ENCODE data around the gene NUDT16L1.
A peak's percentile ranks its signal among the peaks of the same experiment; 100 is the strongest.

NUDT16L1 gene

GRCh38 chr16:4693296-4693955 lies at the start of gene NUDT16L1:
NUDT16L1 (plus strand) TSS chr16:4693562; CDS start chr16:4693727, 165 bp downstream.
- DNase-seq = peak; percentile 96 to 97

DNA sequence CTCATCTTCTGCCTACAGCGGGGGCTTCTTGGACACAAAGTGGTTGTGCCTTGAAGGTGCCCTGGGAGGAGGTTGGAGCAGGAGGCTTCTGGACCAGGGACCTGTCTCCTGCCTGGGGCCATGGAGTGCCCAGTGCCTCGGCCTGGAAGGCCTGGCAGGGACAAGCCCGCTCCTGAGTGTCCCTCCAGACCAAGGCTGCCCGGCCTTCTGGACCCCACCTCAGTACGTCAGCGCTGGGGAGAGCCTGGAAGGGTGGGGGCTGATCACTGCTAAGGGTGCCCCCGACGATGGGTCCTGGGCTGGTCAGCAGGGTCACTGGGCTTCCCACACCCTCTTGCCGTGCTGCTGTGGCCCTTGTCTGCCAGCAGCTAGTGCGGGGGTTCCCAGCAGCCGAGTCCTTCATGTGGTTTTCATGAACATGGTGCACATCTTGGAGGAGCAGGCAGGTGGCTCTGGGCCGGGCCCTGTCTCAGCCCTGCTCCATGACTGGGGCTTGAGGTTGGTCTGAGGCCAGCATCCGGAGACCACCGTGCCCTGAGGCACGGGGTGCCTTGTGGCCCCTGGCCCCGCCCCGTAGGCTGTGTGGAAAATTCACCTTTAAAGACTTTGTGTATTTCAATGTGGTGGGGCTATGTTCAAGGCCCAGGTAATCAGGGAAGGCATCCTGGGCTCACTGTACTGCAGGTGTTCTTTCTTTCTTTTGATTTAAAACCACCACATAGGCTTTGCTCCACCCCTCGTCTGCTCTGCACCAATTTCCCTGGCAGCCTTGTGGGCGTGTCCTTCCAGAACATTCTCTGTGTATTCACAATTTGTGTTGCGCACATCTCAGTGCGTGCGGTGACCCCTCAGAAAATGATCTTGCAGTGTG lies 46.4 kb upstream of the NUDT16L1 start:
- no peak for DNase-seq

- no peak for DNase-seq
These were observed 45.8 kb upstream of the NUDT16L1 start for GRCh38 chr16:4647644-4647980.

DNA sequence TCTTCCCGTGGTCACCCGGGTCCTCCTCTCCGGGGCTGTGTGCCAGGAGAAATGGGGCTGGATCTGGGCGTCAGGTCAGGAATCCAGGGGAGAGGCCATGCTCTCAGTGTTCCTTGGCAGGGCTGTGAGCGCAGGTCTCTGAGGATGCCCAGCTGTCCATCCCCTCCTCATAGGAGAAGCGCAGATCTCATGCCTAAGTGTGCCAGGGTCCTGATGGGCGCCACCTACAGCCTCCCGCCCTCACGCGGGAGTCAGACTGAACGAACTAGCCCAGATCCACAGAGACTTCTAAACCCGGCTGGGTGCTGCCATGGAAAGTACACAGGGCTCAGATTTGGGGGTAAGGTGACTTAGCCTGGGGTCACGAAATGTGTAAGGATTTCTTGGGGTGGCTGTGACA lies 44.4 kb upstream of the NUDT16L1 start:
- DNase-seq = no peak

- no peak for DNase-seq
These were observed 43.5 kb upstream of the NUDT16L1 start for GRCh38 chr16:4649744-4650442.

DNA sequence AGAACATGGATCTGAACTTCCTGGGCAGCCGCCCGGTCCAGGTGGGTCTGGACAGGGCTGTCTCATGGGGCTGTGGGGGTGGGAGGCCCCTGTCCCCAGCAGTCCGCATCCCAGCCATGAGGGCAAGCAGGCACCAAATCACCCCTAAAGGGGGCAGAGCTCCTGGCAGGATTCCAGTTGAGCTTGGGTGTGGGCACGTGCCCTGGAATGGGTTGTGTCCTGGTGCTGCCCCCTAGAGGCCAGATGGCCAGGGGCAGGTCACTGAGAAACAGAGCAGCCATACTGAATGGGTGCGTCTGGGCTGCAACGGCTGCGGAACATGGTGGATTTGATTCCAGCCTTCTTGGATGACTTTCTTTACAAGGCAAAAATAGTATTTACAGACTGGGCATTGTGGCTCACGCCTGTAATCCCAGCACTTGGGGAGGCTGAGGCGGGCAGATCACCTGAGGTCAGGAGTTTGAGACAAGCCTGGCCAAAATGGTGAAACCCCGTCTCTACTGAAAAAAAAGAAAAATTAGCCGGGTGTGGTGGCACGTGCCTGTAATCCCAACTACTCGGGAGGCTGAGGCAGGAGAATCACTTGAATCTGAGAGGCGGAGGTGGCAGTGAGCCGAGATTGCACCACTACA lies 42.8 kb upstream of the NUDT16L1 start:
- peak; percentile 70 to 74 for DNase-seq

- DNase-seq = no peak
These were observed 41.5 kb upstream of the NUDT16L1 start for GRCh38 chr16:4651827-4652226.

- no peak for DNase-seq
These were observed 40.8 kb upstream of the NUDT16L1 start for GRCh38 chr16:4652561-4652960.

- DNase-seq = no peak
These were observed 39.1 kb upstream of the NUDT16L1 start for GRCh38 chr16:4654011-4654963.

GRCh38 chr16:4654964-4655590 lies 38.3 kb upstream of the NUDT16L1 start:
- DNase-seq = no peak

DNA sequence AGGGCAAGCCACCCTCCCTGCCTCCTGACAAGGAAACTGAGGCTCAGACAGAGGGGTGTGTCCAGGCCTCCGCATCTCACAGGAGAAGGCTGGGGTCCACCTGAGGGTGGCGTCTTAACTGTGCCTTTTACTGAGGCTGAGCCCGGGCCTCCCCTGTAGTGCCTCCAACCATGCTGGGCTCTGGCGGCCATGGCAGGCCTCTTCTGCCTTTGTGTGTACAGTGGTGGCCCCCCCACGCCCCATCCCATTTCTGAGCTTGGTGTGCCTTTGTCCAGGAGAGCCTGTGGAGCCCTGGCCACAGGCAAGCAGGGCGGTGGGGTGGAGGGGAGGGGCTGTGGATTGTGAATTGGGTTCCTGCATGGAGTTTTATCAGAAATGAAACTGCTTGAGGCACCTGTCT lies 37.6 kb upstream of the NUDT16L1 start:
- no peak for DNase-seq

- DNase-seq = no peak
These were observed 37.1 kb upstream of the NUDT16L1 start for GRCh38 chr16:4656221-4656620.

DNA sequence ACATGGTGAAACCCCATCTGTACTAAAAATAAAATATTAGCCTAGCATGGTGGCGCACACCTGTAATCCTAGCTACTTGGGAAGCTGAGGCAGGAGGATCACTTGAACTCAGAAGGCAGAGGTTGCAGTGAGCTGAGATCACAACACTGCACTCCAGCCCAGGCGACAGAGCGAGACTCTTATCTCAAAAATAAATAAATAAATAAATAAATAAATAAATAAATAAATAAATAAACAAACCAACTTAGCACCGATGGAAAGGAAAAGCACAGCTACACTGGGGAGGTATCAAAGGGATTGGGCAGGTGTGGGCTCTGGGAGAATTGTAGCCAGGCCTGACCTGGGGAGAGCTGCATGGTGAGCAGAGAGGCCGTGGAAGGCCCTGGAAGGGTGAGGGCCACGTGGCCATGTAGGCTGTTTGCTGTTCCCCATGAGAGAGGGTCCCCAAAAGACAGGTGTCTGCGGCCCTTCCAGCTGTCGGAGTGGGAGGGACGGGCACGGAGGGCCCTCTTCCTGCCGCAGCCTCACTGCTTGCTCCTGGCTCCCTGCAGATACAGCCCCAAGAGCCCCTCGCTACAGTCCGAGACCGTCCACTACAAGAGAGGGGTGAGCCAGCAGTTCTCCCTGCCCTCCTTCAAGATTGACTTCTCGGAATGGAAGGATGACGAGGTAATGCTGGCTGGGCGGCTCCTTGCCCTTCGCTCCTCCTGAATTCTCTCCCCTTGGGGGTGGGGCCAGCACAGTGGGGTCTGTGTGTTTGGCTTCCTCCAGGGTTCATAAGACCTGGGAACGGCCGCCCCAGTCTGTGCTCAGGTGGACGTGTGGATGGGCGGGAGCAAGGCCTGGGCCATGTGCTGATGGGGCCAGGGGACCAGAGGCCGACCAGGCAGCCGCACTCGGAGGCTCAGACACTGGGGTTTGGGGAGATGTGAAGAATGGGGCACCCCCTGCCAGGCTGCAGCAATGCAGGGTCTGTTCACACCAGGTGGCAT lies 36.4 kb upstream of the NUDT16L1 start:
- no peak for DNase-seq

DNA sequence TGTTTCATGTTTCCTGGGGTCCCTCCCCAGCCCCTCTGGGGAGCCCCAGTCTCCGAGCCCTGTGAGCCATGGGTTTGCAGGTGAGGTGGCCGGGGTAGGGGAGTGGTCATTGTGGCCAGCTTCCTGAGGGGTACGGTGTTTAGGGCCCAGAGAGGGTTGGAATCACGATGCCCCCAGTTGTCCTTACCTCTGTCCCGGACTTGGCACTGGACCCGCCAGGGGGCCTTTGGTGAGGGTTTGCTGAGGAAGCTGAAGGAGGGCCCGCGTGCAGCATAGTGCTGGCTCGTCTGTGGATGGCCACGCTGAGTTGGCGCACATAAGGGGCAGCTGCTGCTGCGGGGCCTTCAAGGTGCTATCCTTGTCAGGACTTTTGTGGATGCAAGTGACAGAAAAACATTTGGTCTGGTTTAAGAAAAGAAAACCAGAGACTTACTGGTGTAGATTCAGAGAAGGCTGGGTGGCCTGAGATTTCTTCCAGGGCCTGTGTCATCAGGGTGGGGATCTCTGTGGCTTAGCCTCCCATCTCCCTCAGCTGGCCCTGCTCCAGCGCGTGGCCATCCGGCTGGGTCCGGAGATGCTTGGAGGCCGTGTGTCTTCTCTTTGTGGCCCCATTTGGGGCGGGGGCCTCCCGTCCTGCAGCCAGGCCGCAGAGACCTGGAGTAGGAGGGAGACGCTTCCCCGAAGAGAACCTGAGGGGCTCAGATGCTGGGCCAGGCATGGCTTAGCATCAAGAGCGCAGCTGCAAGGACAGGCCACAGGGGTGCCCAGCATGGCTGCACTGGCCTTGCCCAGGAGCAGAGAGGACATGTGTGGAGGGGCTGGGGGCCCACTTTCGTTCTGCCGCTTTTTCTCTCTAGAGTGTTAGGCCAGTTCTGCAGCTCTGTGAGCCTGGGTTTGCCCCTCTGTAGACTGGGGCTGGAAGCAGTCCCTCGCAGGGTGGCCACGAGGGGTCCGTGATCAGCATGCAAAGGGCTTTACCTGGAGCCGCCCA lies 33.7 kb upstream of the NUDT16L1 start:
- no peak for DNase-seq

DNA sequence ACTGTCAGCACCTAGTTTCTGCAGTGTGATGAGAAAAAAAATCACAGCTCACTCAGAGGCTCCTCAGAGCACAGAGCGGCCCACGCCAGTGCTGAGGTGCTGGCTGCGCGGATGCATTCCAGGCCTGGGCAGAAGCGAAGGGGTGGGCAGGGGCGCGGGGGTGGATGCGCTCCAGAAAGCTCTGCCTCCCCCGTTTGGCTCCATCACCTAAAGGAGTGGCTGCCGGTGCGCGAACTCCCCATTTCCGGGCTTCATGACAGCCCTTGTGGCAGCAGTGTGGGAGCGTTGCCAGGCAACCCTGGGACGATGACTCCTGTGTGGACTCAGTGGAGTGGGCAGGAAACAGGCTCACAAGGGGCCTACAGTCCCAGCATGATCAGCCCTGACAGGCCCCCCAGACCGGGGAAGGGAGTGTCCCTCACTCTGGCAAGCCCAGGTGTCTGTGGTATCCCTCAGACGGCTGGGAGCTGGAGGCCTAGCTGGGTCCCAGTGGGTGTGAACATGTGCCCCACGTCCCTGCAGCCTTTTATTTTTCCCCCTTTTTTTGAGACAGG lies 32.8 kb upstream of the NUDT16L1 start:
- peak; percentile 79 to 81 for DNase-seq

DNA sequence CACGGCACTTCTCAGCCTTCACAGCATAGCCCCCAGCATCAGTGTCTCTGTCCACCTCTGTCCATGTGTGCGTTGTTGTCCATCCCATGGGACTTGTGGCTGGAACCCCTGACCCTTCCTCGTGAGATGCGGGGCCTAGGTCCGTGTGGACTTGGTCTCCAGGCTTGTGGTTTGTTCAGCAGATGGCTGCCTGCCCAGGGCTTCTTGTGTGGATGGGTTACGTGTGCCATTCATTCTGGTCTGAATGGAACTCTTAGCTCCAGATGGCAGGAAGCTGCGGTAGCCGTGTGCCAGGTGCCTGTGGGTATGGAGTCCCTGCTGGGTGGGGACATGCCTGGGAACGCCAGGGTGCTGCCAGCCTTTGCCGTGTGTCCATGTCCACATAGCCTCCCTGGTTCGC lies 31.7 kb upstream of the NUDT16L1 start:
- no peak for DNase-seq

- no peak for DNase-seq
These were observed 29.9 kb upstream of the NUDT16L1 start for GRCh38 chr16:4663465-4663776.

DNA sequence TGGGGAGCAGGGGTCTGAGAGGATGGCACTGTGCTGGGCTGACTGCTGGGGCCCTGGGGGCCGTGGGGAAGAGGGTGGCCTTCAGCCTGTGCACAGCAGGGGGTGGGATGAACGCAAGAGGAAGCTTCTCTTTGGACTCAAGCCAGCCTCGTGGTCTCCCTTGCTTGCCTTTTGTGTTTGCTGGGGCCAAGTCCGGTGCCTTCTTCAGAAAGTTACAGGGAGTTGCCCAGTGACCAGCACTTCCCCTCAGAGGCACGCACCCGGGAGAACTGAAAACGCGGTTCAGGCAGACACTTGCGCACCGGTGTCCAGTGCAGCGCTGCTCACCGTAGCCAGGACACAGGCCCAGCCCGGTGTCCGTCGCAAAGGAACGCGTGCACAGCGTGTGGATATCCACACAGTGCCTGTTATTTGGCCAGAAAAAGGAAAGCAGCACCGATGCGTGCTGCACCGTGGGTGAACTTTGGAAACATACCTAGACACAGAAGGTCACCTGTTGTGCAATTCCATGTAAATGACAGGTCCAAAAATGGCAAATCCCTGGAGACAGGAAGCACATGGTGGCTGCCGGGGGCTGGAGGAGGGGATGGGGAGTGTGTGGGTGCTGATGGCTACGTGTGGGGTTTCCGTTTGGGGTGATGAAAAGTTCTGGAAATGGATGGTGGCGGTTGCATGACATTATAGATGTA lies 29.4 kb upstream of the NUDT16L1 start:
- no peak for DNase-seq
